GM18520 (cell line): Measurements from ENCODE around the gene C2orf42.
"Not testable (repeated sequence)": the region's sequence is repeated elsewhere in the genome, so short reads cannot be mapped to it uniquely, and the experiment has no call there.

Experiments
- ATAC-seq: cut with Tn5 transposase; IDR thresholded peaks from one replicate; pipeline ENCODE4 v1.9.1; 2021; ENCODE audit not compliant: unreplicated experiment

Gene C2orf42

GRCh38 chr2:70190418-70191243 lies at the start of gene C2orf42:
Gene C2orf42, minus strand, starts transcription at chr2:70191019. Its CDS starts 9,034 bp downstream, at chr2:70181985.
- peak; percentile 85 for ATAC-seq

DNA sequence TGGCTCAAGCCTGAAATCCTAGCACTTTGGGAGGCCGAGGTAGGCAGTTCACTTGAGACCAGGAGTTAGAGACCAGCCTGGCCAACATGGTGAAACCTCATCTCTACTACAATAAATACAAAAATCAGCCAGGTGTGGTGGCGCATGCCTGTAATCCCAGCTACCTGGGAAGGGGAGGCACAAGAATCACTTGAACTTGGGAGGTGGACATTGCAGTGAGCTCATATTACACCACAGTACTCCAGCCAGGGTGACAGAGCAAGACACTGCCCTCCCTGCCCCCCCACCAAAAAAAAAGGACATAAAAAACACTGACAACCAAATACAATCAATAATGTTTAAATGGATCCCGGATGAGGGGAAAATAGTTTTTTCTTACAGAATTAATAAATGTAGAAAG lies 49.8 kb upstream of the C2orf42 start:
- no peak for ATAC-seq

- no peak for ATAC-seq
Observed at GRCh38 chr2:70233926-70234325, 43.1 kb upstream of the C2orf42 start.

GRCh38 chr2:70226781-70227180 lies 36.0 kb upstream of the C2orf42 start:
- ATAC-seq, result no peak

- ATAC-seq, result not testable (repeated sequence)
Observed at GRCh38 chr2:70223305-70223704, 32.5 kb upstream of the C2orf42 start.

DNA sequence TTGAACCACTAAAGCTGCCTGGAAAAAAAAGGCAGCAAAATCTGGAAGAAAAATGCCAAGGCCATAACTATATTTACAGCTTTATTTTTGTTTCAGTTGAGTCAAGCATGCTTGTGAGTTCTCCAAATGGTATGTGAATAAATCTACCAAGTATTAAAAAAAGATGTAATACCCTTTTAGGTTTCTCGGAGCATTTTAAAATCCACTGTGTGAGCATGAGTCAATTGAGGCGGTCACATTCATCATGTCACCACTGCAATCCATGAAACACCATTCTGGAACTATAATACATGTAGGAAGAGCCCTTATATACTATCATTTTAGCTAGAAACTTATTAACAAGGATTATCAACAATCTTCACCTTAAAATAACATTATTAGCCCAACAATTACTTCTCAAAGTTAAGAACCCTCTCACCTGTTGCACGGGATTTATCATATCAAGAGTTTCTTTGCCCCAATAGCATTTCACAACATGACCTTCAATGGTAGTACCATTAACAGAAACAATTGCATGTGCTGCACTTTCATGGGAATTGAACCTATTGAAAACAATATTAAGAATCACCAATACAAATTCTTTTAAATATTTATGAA lies 24.2 kb upstream of the C2orf42 start:
- no peak for ATAC-seq

DNA sequence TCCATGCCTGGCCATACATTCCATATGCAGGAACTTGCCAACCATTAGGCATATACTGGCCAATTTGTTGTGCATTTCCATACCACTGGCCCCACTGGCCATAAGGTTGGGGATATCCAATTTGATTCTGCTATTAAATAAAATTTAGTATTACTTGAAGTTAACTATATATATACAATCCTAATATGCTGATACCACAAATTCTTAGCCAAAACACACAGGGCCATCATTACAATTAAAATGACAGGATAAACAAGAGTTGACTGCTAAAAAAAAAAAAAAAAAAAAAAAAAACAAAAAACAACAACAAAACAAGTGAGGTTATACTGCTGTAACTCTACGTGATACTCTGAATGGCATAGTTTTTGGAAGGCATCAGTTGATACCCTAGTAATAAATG lies 23.5 kb upstream of the C2orf42 start:
- ATAC-seq, result no peak

GRCh38 chr2:70212298-70212932 lies 21.6 kb upstream of the C2orf42 start:
- ATAC-seq, result no peak

DNA sequence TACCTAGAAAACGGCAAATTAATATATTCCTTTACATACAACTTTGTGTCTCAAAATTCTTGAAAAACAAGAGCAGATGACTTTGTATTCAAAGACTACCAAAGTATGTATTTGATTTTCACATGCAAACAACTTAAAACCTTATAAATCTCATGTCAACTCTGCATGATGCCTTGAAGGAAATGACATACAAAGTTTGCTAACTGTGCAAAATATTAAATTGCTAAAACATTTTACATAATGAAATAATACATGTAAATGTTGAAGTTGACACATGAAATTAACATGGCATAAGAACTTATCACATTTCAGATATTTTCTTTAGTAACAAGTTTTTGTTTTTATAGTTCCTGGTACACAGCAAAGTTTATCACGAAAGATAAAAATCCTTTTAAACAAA lies 20.8 kb upstream of the C2orf42 start:
- no peak for ATAC-seq

DNA sequence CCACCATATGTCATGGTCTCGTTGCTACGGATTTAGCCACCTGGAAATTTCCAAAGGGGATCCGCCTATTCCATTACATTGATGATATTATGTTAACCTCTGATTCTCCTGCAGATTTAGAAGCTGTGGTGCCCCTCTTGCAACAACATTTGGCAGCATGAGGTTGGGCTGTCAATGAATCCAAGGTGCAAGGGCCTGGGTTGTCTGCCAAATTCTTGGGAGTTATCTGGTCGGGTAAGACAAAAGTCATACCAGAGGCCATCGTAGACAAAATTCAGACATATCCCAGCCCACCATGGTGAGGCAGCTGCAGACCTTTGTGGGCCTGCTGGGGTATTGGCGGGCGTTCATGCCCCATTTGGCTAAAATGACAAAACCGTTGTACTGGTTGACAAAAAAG lies 13.6 kb upstream of the C2orf42 start:
- no peak for ATAC-seq

- ATAC-seq, result no peak
Observed at GRCh38 chr2:70203086-70203485, 12.3 kb upstream of the C2orf42 start.

GRCh38 chr2:70202236-70202806 lies 11.5 kb upstream of the C2orf42 start:
- ATAC-seq, result no peak

DNA sequence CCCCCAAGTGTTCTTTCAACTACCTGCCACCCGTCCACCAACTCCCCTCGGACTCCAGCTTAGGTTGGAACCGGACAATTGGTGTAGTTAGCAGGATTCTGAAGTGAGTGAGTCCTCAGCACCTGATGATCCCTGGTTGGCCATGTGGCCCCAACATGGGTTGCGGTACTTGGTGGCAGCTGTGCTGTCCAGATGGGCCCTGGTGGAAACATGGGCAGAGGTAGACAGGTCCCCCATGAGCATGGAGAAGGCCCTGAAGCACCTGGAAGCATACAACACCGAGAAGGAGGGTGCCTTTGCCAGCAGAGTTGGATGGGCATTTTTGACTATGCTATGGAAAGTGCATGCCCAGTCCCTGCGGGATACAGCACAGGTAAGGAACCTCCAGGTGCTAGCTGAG lies 11.0 kb upstream of the C2orf42 start:
- no peak for ATAC-seq

DNA sequence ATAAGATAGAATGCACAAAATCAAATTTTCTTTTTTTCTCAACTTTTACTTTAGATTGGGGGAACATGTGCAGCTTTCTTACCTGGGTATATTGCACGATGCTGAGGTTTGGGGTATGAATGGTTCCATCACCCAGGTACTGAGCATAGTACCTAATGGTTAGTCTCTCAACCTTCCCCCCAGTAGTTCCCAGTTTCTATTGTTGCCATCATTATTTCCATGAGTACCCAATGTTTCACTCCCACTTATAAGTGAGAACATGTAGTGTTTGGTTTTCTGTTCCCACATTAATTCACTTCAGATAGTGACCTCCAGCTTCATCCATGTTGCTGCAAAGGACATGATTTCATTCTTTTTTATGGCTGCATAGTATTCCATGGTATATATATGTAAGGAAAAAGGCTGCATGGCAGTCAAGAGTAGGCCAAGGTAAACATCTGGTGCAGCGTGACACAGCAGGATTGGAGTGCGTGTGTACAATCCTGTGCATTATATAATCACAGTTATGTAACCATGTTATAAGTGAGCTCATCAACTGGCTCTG lies 10.5 kb upstream of the C2orf42 start:
- no peak for ATAC-seq

GRCh38 chr2:70199320-70199864 lies 8.6 kb upstream of the C2orf42 start:
- ATAC-seq, result no peak

- no peak for ATAC-seq
Observed at GRCh38 chr2:70192516-70192915, 1.7 kb upstream of the C2orf42 start.

DNA sequence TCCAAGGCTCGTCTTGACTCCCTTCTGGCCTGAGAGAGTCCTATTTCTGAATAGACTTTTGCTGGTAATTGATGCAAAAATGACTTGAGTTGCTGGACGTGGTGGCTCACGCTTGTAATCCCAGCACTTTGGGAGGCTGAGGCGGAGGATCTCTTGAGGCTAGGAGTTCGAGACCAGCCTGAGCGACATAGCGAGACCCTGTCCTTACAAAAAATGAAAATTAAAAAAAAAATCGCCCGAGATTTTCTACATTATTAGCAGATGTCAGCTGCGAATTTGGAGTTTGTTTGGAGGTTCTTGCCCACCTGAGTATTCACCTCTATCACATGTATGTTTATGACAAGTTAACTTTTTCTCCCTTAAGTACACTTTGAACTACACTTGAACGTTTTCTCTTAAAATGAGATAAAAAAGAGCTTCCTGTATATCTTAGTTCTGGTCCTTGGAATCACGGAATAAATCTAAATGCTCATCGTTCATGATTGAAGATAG lies 471 bp upstream of the C2orf42 start:
- no peak for ATAC-seq

GRCh38 chr2:70188460-70188859 lies 2.4 kb downstream of the C2orf42 start:
- no peak for ATAC-seq

GRCh38 chr2:70187170-70187569 lies 3.6 kb downstream of the C2orf42 start:
- ATAC-seq, result not testable (repeated sequence)

DNA sequence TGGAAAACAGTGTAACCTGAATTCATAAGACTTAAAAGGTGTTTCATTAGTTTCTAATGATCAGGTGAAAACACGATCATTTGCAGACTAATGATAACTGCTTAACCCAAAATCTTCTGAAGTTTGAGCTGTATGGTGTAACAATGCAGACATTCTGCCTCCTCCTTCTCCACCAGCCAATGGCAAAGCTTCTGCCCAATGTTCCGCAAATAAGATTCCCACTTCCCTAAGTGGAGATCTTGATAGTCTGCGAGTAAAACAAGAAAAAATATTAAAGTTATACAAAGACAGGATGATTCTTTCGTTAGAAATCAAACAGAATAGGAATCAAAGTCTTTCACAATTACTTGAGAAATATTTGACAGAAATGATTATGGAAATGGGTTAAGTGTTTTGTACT lies 8.1 kb downstream of the C2orf42 start:
- ATAC-seq, result no peak

DNA sequence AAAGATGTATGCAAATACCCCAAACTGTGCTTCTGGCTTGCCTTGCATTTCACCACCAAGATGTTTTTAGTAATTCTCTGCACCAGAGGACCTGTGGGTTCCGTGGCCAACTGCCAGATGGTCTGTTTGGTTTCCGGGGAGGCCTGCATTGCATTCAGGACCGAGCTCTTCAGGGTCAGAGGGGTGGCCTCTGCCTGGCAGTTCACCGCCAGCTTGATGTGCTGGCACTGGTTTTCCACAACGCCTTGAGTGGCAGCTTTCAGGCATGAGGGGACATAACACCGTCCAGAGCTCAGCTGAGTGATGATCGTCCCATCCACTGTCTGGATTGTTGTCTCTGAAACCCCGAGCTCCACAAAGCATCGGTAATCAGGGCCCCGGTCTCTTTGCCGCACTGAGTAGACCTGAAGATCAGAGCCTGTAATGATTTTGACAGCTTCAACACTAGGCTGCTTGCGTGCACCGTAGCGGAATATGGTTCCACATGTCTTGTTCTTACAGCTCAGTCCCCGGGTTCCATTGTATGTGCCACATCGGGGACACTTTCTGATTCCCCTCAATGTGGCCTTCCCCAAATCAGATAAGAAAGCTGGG lies 9.4 kb downstream of the C2orf42 start:
- ATAC-seq, result no peak
